HepG2 (cell line): ENCODE results near the gene ABHD15. TPM values are rescaled to one million over a fixed set of nuclear protein-coding genes. Genes with fewer than 3 reads are reported as not detected.

Experiments used
- ATAC-seq: fragments of 200-7000 bp; cut with Tn5 transposase; 3 replicates; pipeline ENCODE4 v1.9.1; 2020; ENCODE audit warnings: mild to moderate bottlenecking, moderate library complexity
- BruUV-seq: library from RNA; stranded (reverse); fragments of 400-500 nt; replicated peaks from 2 replicates; lab custom pipeline; 2021; lab: Mats Ljungman, UMichigan
- CTCF ChIA-PET: fragments of 300-600 bp; formaldehyde crosslinking; extraction: SDS; loops from one replicate; lab custom pipeline; 2021; ENCODE audit warnings: low total read pairs, inconsistent platforms, low intra/inter-chr PET ratio; lab: Yijun Ruan, JAX
- POLR2A ChIA-PET: fragments of 350-600 bp; sonication (Branson Sonifier 250); formaldehyde crosslinking; loops from one replicate; lab custom pipeline; 2020; ENCODE audit warnings: antibody characterized with exemption, inconsistent platforms; lab: Yijun Ruan, JAX
- DNase-seq: peaks from one replicate; pipeline ENCODE4 v3.0.0-alpha.2; 2015; ENCODE audit warnings: low spot score
- FAIRE-seq: peaks from 3 replicates; lab custom pipeline; 2011; peaks lifted over from hg19 to GRCh38; lab: Jason Lieb, UNC
- H2AFZ ChIP-seq: one replicate; pipeline ENCODE4 v1.6.1; 2011; ENCODE audit warnings: low read length, inconsistent platforms
- H3K27ac ChIP-seq: fragments of 300-600 bp; 3 replicates; pipeline ENCODE4 v1.8.0; 2011; ENCODE audit warnings: mixed run types, mild to moderate bottlenecking, mixed read lengths, low read length, inconsistent platforms; ENCODE audit not compliant: insufficient read depth; ENCODE audit errors: extremely low read length
- H3K27me3 ChIP-seq, 2 experiments: fragments of 200-600 bp in 1 of 2; 2 replicates in 1 of 2; 3 replicates in 1 of 2; pipeline versions ENCODE4 v1.6.0 to v1.8.0; 2011; ENCODE audit warnings: low read length in 2 of 2, mild to moderate bottlenecking in 2 of 2, moderate library complexity in 2 of 2, inconsistent platforms in 1 of 2; ENCODE audit not compliant: insufficient read depth in 2 of 2, control insufficient read depth in 1 of 2
- H3K36me3 ChIP-seq, 2 experiments: fragments of 200-600 bp in 1 of 2; replicated peaks in 1 of 2; 2 replicates in 1 of 2; 3 replicates in 1 of 2; pipeline versions ENCODE4 v1.5.1 to v1.8.0; 2011; ENCODE audit warnings: low read length in 2 of 2, inconsistent platforms in 1 of 2; ENCODE audit not compliant: insufficient read depth in 2 of 2, control insufficient read depth in 1 of 2
- H3K4me1 ChIP-seq: 2 replicates; pipeline ENCODE4 v1.5.1; 2012; ENCODE audit warnings: low read length, inconsistent platforms; ENCODE audit not compliant: insufficient read depth
- H3K4me2 ChIP-seq: 2 replicates; pipeline ENCODE4 v1.6.0; 2011; ENCODE audit warnings: low read depth, low read length, inconsistent platforms
- H3K4me3 ChIP-seq, 3 experiments: fragments of 200-600 bp in 1 of 3; sonication (generic), shearing (Covaris generic) in 1 of 3; replicated peaks in 1 of 3; 2 replicates each; pipeline ENCODE4 v1.5.1; 2011 to 2016; ENCODE audit warnings: low read length in 3 of 3, inconsistent platforms in 2 of 3, low read depth in 2 of 3, mild to moderate bottlenecking in 2 of 3, control low read depth in 1 of 3, mixed read lengths in 1 of 3; ENCODE audit not compliant: insufficient read depth in 1 of 3
- H3K79me2 ChIP-seq: one replicate; pipeline ENCODE4 v1.6.1; 2011; ENCODE audit warnings: low read length, inconsistent platforms; ENCODE audit not compliant: insufficient read depth
- H3K9ac ChIP-seq: 2 replicates; pipeline ENCODE4 v1.6.0; 2011; ENCODE audit warnings: mild to moderate bottlenecking, low read depth, low read length, inconsistent platforms; ENCODE audit not compliant: insufficient read depth
- H3K9me3 ChIP-seq: 2 replicates; pipeline ENCODE4 v1.5.1; 2012; ENCODE audit warnings: mild to moderate bottlenecking, low read length
- H4K20me1 ChIP-seq: 2 replicates; pipeline ENCODE4 v1.6.0; 2011; ENCODE audit warnings: inconsistent platforms, mild to moderate bottlenecking, low read length, moderate library complexity; ENCODE audit not compliant: insufficient read depth
- AGO2 ChIP-seq: fragments of 200-400 bp; formaldehyde crosslinking; optimal IDR thresholded peaks from 2 replicates; pipeline ENCODE3; 2017; ENCODE audit warnings: mild to moderate bottlenecking, low read depth, low read length, moderate library complexity
- ATAD3A ChIP-seq: sonication (generic); formaldehyde crosslinking; IDR thresholded peaks from 2 replicates; pipeline ENCODE4 v1.4.0; 2020; ENCODE audit warnings: missing genetic modification reagents
- EHMT2 ChIP-seq: fragments of 200-600 bp; sonication (generic); IDR thresholded peaks from 2 replicates; pipeline ENCODE4 v1.7.0; 2017; ENCODE audit warnings: antibody characterized with exemption, low read depth, low read length, borderline replicate concordance
- GATAD1 ChIP-seq: IDR thresholded peaks from 2 replicates; pipeline ENCODE4 v1.6.1; 2016; ENCODE audit warnings: missing genetic modification reagents, missing compliant biosample characterization
- RORA ChIP-seq: sonication (generic); formaldehyde crosslinking; IDR thresholded peaks from 2 replicates; pipeline ENCODE4 v1.5.0; 2020; ENCODE audit warnings: mild to moderate bottlenecking, missing genetic modification reagents, moderate library complexity
- SOX6 ChIP-seq, 2 experiments: fragments of 450-650 bp in 1 of 2; sonication (generic) in 1 of 2; formaldehyde crosslinking in 1 of 2; IDR thresholded peaks; 2 replicates each; pipeline versions ENCODE4 v1.4.0 to v1.6.1; 2017 to 2020; ENCODE audit warnings: antibody characterized with exemption in 1 of 2, mild to moderate bottlenecking in 1 of 2, missing genetic modification reagents in 1 of 2
- THAP11 ChIP-seq: IDR thresholded peaks from 2 replicates; pipeline ENCODE4 v1.6.1; 2016; ENCODE audit warnings: missing biosample characterization, missing genetic modification reagents
- ZBTB21 ChIP-seq: sonication (generic); formaldehyde crosslinking; IDR thresholded peaks from 2 replicates; pipeline ENCODE4 v1.4.0; 2020; ENCODE audit warnings: missing genetic modification reagents
- ZFX ChIP-seq: sonication (generic); formaldehyde crosslinking; IDR thresholded peaks from 2 replicates; pipeline ENCODE4 v1.4.0; 2020; ENCODE audit warnings: mild to moderate bottlenecking, low read depth, missing genetic modification reagents, moderate library complexity
- WGBS: methylation state at CpG from one replicate; pipeline ENCODE4 v1.1.6; 2017; ENCODE audit warnings: low lambda C conversion rate; 5-methylcytosine and 5-hydroxymethylcytosine counted together
- in situ Hi-C: cut with HindIII; loops from 2 replicates; pipeline ENCODE4 v1.10.0; 2017; ENCODE audit warnings: low pct_unique_long_range_greater_than_20kb; ENCODE audit not compliant: extremely low pct_ligation_motif_present
- intact Hi-C: fragments of 100-400 bp; cut with micrococcal nuclease; formaldehyde crosslinking; loops from one replicate; pipeline ENCODE4 v1.10.0; 2022; ENCODE audit not compliant: unreplicated experiment
- polyA plus RNA-seq, 8 experiments: library from polyadenylated mRNA; depleted of rRNA in 3 of 8; stranded (reverse) in 7 of 8; unstranded in 1 of 8; fragments of >200 nt; fragmentation: Illumina TruSeq in 4 of 8; extraction: Trizol in 4 of 8; gene quantifications; 2 replicates each; pipeline versions ENCODE4 v1.2.1 to v1.2.3, GENCODE V29; 2011 to 2016; ENCODE audit warnings: low read depth in 4 of 8, missing spikeins in 1 of 8, mixed read lengths in 1 of 8; ENCODE audit not compliant: insufficient read depth in 1 of 8
- total RNA-seq, 5 experiments: library from RNA; depleted of rRNA; stranded (reverse); fragments of >200 nt; fragmentation: Illumina TruSeq; extraction: Trizol; gene quantifications; 2 replicates each; pipeline ENCODE4 v1.2.3, GENCODE V29; 2016; ENCODE audit warnings: low read depth in 1 of 5
- TF ChIP-seq, protein P1 (sequence below): sonication (generic); formaldehyde crosslinking; IDR thresholded peaks from 2 replicates; pipeline ENCODE4 v1.4.0; 2020; ENCODE audit warnings: missing genetic modification reagents, borderline replicate concordance
- TF ChIP-seq, protein P2 (sequence below): sonication (generic); formaldehyde crosslinking; IDR thresholded peaks from 2 replicates; pipeline ENCODE4 v1.4.0; 2020; ENCODE audit warnings: mild to moderate bottlenecking, missing genetic modification reagents, borderline replicate concordance

Gene ABHD15
- total and polyA plus RNA-seq, 2 of the 13 experiments (the other 11 are each of a cell fraction or from before 2014, with no cell fraction given): 2.4 to 7.7 TPM

GRCh38 chr17:29571486-29571882 lies 4.6 kb upstream of the ABHD15 start:
- no peak overlapping the region for H3K9ac ChIP-seq
- CTCF ChIA-PET: no interaction called here
- H3K79me2 ChIP-seq: no peaks in the 10 kb centered on the region
- H3K27me3 ChIP-seq: no peaks in the 10 kb centered on the region
- POLR2A ChIA-PET: no interaction called here
- in situ Hi-C loops (no loop called here), intact Hi-C loops (no loop called here)
- TF ChIP-seq ZFX (CRISPR knock-in tag) (no peak), EHMT2 (no peak), ATAD3A (no peak), ZBTB21 (no peak), AGO2 (no peak), THAP11 (CRISPR knock-in tag) (no peak), SOX6 (IDR thresholded peaks at IDR 0.05) (no peak), SOX6 (CRISPR knock-in tag; IDR thresholded peaks at IDR 0.05) (no peak), GATAD1 (CRISPR knock-in tag) (no peak), RORA (no peak)
- TF ChIP-seq, protein P1, sequence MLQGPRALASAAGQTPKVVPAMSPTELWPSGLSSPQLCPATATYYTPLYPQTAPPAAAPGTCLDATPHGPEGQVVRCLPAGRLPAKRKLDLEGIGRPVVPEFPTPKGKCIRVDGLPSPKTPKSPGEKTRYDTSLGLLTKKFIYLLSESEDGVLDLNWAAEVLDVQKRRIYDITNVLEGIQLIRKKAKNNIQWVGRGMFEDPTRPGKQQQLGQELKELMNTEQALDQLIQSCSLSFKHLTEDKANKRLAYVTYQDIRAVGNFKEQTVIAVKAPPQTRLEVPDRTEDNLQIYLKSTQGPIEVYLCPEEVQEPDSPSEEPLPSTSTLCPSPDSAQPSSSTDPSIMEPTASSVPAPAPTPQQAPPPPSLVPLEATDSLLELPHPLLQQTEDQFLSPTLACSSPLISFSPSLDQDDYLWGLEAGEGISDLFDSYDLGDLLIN (CRISPR knock-in tag): no peak
- TF ChIP-seq, protein P2, sequence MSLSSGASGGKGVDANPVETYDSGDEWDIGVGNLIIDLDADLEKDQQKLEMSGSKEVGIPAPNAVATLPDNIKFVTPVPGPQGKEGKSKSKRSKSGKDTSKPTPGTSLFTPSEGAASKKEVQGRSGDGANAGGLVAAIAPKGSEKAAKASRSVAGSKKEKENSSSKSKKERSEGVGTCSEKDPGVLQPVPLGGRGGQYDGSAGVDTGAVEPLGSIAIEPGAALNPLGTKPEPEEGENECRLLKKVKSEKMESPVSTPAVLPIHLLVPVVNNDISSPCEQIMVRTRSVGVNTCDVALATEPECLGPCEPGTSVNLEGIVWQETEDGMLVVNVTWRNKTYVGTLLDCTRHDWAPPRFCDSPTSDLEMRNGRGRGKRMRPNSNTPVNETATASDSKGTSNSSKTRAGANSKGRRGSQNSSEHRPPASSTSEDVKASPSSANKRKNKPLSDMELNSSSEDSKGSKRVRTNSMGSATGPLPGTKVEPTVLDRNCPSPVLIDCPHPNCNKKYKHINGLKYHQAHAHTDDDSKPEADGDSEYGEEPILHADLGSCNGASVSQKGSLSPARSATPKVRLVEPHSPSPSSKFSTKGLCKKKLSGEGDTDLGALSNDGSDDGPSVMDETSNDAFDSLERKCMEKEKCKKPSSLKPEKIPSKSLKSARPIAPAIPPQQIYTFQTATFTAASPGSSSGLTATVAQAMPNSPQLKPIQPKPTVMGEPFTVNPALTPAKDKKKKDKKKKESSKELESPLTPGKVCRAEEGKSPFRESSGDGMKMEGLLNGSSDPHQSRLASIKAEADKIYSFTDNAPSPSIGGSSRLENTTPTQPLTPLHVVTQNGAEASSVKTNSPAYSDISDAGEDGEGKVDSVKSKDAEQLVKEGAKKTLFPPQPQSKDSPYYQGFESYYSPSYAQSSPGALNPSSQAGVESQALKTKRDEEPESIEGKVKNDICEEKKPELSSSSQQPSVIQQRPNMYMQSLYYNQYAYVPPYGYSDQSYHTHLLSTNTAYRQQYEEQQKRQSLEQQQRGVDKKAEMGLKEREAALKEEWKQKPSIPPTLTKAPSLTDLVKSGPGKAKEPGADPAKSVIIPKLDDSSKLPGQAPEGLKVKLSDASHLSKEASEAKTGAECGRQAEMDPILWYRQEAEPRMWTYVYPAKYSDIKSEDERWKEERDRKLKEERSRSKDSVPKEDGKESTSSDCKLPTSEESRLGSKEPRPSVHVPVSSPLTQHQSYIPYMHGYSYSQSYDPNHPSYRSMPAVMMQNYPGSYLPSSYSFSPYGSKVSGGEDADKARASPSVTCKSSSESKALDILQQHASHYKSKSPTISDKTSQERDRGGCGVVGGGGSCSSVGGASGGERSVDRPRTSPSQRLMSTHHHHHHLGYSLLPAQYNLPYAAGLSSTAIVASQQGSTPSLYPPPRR: no peak
- no peak overlapping the region for H3K27ac ChIP-seq
- no peaks in the 10 kb centered on the region for H4K20me1 ChIP-seq
- no peak overlapping the region for H3K4me3 ChIP-seq
- H3K36me3 ChIP-seq: peaks cover 0 to 8% of the 10 kb centered on the region in 2 experiments; a peak in 2 of 5 replicates
- DNase-seq (no peak), FAIRE-seq (no peak), ATAC-seq (no peak)
- 100% methylated on average over 4 of the region's 6 CpGs for WGBS
- no peak overlapping the region for H3K4me2 ChIP-seq
- no TSS peak for BruUV-seq
- H3K9me3 ChIP-seq: no peaks in the 10 kb centered on the region
- H2AFZ ChIP-seq: no peak overlapping the region
- peaks cover 32% of the 10 kb centered on the region for H3K4me1 ChIP-seq
